ENCODE measurements around the gene HNRNPUL1.

DNA sequence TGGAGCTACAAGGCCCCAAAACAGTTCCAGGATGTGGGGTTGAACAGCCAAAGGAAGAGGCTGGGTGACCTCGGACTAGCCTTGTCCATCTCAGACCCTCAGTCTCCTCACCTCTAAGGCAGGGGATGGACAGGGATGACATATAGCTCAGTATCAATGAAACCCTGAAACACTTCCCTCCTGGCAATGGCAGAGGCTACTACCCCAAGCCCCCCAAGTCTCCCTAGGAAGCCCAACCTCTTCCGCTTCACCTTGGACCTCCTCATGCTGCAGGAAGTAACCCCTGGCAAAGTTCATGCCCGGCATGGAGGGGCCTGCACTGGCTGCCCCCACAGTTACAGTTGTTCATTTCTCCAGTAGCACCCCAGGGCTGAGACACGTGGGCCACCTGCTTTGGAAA, 56.4 kb downstream of the HNRNPUL1 start:
- no peak for TF ChIP-seq CTCF (IDR thresholded peaks at IDR 0.05)
- TF ChIP-seq POLR2A (IDR thresholded peaks at IDR 0.05), result no peak
